DOHH2 (cell line): ENCODE results near the gene MT1H.

Experiments used
- EZH2phosphoT487 ChIP-seq: fragments of 200-600 bp; sonication (generic); IDR thresholded peaks from 2 replicates; pipeline ENCODE4 v1.6.1; 2017; ENCODE audit warnings: borderline replicate concordance, mild to moderate bottlenecking, antibody characterized with exemption, low read length, moderate library complexity, mixed read lengths
- TF ChIP-seq, protein P1 (sequence below): fragments of 200-600 bp; sonication (generic); IDR thresholded peaks from one replicate; pipeline ENCODE4 v1.5.1; 2014; ENCODE audit warnings: antibody characterized with exemption, mild to moderate bottlenecking, low read depth, low read length; ENCODE audit not compliant: poor library complexity, severe bottlenecking

DNA sequence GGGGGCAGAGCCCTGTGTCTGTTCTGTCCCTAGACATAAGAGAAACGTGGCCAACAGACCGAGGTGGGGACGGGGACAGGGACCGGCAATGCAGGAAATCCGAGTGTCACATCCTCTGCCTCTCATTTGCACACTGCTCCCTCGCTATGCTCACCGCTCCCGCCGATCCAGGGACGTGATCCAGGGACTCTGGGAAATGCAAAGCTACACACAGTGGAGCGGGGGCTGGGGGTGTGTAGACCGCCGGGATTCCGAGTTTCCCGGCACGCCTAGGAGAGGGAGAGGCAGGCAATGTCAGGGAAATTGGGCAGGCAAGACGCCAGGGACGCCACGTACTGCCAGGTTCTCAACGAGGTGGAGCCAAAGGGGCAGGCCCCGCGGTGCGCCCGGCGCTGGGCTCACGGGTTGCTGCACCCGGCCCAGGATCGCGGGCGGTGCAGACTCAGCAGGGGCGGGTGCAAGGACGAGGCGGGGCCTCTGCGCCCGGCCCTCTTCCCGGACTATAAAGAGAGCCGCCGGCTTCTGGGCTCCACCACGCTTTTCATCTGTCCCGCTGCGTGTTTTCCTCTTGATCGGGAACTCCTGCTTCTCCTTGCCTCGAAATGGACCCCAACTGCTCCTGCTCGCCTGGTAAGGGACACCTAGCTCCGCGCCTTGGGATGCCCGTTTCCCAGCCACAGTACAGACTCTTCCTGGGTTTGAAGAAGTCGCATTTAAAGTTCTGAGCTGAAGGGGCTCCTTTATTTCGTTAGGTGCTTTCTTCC lies 12.5 kb downstream of the MT1H start, which contains the start of gene MT1X:
- TF ChIP-seq, protein P1, sequence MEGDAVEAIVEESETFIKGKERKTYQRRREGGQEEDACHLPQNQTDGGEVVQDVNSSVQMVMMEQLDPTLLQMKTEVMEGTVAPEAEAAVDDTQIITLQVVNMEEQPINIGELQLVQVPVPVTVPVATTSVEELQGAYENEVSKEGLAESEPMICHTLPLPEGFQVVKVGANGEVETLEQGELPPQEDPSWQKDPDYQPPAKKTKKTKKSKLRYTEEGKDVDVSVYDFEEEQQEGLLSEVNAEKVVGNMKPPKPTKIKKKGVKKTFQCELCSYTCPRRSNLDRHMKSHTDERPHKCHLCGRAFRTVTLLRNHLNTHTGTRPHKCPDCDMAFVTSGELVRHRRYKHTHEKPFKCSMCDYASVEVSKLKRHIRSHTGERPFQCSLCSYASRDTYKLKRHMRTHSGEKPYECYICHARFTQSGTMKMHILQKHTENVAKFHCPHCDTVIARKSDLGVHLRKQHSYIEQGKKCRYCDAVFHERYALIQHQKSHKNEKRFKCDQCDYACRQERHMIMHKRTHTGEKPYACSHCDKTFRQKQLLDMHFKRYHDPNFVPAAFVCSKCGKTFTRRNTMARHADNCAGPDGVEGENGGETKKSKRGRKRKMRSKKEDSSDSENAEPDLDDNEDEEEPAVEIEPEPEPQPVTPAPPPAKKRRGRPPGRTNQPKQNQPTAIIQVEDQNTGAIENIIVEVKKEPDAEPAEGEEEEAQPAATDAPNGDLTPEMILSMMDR = no peak
- TF ChIP-seq EZH2phosphoT487 = no peak
